ENCODE data around the gene TRIM2.

DNA sequence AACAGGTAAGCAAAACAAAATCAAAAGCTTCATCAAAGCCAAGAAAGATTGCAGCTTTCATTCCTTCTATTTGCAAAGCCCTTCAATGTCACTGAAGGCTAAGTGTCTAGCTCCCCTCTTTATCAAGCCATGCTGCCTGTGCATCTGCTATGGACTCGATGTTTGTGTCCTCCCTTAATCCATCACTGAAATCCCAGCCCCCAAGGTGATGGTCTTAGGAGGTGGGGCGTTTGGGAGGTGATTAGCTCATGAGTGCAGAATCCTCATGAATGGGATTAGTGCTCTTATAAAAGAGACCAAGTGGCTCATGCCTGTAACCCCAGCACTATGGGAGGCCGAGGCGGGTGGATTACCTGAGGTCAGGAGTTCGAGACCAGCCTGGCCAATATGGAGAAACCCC is 6.9 kb upstream of the TRIM2 start:
- TF ChIP-seq, protein P1, sequence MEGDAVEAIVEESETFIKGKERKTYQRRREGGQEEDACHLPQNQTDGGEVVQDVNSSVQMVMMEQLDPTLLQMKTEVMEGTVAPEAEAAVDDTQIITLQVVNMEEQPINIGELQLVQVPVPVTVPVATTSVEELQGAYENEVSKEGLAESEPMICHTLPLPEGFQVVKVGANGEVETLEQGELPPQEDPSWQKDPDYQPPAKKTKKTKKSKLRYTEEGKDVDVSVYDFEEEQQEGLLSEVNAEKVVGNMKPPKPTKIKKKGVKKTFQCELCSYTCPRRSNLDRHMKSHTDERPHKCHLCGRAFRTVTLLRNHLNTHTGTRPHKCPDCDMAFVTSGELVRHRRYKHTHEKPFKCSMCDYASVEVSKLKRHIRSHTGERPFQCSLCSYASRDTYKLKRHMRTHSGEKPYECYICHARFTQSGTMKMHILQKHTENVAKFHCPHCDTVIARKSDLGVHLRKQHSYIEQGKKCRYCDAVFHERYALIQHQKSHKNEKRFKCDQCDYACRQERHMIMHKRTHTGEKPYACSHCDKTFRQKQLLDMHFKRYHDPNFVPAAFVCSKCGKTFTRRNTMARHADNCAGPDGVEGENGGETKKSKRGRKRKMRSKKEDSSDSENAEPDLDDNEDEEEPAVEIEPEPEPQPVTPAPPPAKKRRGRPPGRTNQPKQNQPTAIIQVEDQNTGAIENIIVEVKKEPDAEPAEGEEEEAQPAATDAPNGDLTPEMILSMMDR (IDR thresholded peaks at IDR 0.05) = no peak
- TF ChIP-seq POLR2A (IDR thresholded peaks at IDR 0.05) = no peak

Data from heart left ventricle (tissue), 13 donors.